Breast epithelium (tissue), 4 donors: ENCODE data around the gene B4GALNT3. TPM values are rescaled to one million over a fixed set of nuclear protein-coding genes. Genes with fewer than 3 reads are reported as not detected.

ENCODE experiments used
- DNase-seq, 2 donors: peaks; one replicate each; pipeline ENCODE4 v3.0.0-alpha.2; 2019; ENCODE audit warnings: low spot score in 2 of 2
- H3K27ac ChIP-seq, 2 donors: fragments of 200-600 bp; sonication (generic) in 1 of 2; one replicate each; pipeline ENCODE4 v1.5.1; 2016 to 2019; ENCODE audit warnings: mild to moderate bottlenecking in 1 of 2
- H3K27me3 ChIP-seq, 2 donors: fragments of 200-600 bp; sonication (generic) in 1 of 2; one replicate each; pipeline versions ENCODE4 v1.5.1 to v1.6.0; 2017 to 2019; ENCODE audit warnings: control low read depth in 1 of 2, mild to moderate bottlenecking in 1 of 2
- H3K36me3 ChIP-seq: fragments of 200-600 bp; one replicate; pipeline ENCODE4 v1.5.1; 2019
- H3K4me1 ChIP-seq, 2 donors: fragments of 200-600 bp; sonication (generic); one replicate each; pipeline ENCODE4 v1.5.1; 2016 to 2019; ENCODE audit warnings: control low read depth in 1 of 2
- H3K4me3 ChIP-seq, 3 donors: fragments of 200-600 bp; sonication (generic); 1 replicate in 2 of 3; 2 replicates in 1 of 3; pipeline ENCODE4 v1.5.1; 2016 to 2019; ENCODE audit warnings: mild to moderate bottlenecking in 3 of 3, moderate library complexity in 2 of 3
- H3K9me3 ChIP-seq, 2 donors: fragments of 200-600 bp; sonication (generic) in 1 of 2; one replicate each; pipeline ENCODE4 v1.5.1; 2016 to 2019; ENCODE audit warnings: control low read depth in 1 of 2
- POLR2A ChIP-seq: fragments of 450-650 bp; IDR thresholded peaks from one replicate; pipeline ENCODE4 v1.6.1; 2016; ENCODE audit warnings: antibody characterized with exemption, mild to moderate bottlenecking, moderate library complexity
- POLR2AphosphoS5 ChIP-seq, 3 donors: sonication (generic); formaldehyde crosslinking; IDR thresholded peaks; one replicate each; pipeline ENCODE4 v1.6.1; 2017; ENCODE audit warnings: antibody characterized with exemption in 3 of 3
- intact Hi-C: fragments of 100-400 bp; cut with DNase I; formaldehyde crosslinking; loops from one replicate; pipeline ENCODE4 v1.15.1; 2023; ENCODE audit warnings: low total_unique reads
- total RNA-seq, 3 donors: library from RNA; depleted of rRNA; stranded (reverse); fragments of >200 nt; gene quantifications; one replicate each; pipeline ENCODE4 v1.1.0, GENCODE V29; 2016
- TF ChIP-seq, protein P1 (sequence below), 3 donors: fragments of 450-650 bp; IDR thresholded peaks; one replicate each; pipeline ENCODE4 v1.5.1; 2016 to 2017; ENCODE audit warnings: antibody characterized with exemption in 3 of 3, mild to moderate bottlenecking in 3 of 3, moderate library complexity in 3 of 3

B4GALNT3 gene
- total RNA-seq, 3 donors from 2014 or later, result 0.16 to 5.9 (median 4.6) TPM

DNA sequence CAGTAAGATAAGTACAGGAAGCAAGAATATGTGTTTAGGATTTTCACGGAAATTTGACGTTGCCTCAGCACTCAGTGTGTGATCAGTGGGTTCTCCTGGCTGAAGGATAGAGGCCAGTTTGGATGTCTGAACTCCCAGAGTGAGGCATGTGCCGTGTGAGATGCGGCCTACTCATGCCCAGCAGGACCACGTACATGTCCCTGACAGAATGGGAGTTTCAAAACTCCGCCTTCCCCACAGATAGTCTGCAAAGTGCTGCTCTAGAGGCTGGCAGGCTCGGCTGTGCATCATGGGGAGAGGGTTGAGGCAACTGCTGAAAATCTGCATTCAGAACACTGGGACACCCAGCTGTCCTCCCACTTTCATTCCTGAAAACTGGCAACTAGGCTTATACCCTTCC is 145.2 kb downstream of the B4GALNT3 start:
- H3K27me3 ChIP-seq, result no peaks in the 10 kb centered on the region
- DNase-seq, result no peak
- intact Hi-C loops, result no loop called here
- TF ChIP-seq, protein P1, sequence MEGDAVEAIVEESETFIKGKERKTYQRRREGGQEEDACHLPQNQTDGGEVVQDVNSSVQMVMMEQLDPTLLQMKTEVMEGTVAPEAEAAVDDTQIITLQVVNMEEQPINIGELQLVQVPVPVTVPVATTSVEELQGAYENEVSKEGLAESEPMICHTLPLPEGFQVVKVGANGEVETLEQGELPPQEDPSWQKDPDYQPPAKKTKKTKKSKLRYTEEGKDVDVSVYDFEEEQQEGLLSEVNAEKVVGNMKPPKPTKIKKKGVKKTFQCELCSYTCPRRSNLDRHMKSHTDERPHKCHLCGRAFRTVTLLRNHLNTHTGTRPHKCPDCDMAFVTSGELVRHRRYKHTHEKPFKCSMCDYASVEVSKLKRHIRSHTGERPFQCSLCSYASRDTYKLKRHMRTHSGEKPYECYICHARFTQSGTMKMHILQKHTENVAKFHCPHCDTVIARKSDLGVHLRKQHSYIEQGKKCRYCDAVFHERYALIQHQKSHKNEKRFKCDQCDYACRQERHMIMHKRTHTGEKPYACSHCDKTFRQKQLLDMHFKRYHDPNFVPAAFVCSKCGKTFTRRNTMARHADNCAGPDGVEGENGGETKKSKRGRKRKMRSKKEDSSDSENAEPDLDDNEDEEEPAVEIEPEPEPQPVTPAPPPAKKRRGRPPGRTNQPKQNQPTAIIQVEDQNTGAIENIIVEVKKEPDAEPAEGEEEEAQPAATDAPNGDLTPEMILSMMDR (IDR thresholded peaks at IDR 0.05), result no peak
- TF ChIP-seq POLR2AphosphoS5 (IDR thresholded peaks at IDR 0.05) (no peak), POLR2A (no peak)
- H3K4me3 ChIP-seq, result no peak overlapping the region
- H3K36me3 ChIP-seq, result no peaks in the 10 kb centered on the region
- H3K9me3 ChIP-seq, result no peaks in the 10 kb centered on the region
- no peaks in the 10 kb centered on the region for H3K4me1 ChIP-seq
- H3K27ac ChIP-seq, result no peak overlapping the region

DNA sequence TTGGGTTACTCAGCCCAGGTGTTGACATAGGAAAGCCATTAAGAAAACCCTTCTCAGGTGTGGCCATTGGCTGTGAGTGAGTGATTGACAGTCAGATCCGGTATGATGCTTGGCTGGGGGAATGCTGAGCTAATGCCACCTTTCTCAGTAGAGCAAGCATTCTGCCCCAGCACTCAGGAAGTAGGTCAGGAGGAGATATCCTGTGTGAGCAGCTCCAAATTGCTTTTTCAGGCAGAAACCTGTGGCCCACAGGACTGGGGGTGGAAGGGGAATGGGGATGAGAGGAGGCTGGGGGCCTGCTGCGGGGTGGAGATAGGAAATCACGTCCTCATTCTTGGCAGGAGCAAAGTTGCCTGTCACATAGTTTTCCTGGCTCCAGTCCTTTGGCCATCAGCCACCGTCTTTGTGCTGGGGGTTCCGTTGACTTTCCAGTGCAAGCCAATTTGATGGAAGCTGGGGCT is 147.8 kb downstream of the B4GALNT3 start:
- DNase-seq, result no peak
- TF ChIP-seq, protein P1 (IDR thresholded peaks at IDR 0.05), result no peak
- TF ChIP-seq POLR2AphosphoS5 (IDR thresholded peaks at IDR 0.05) (peak in 1 of 3 donors; percentile 56), POLR2A (no peak)
- Histone ChIP-seq H3K4me1 (no peaks in the 10 kb centered on the region), H3K27me3 (no peaks in the 10 kb centered on the region), H3K4me3 (no peak overlapping the region), H3K9me3 (no peaks in the 10 kb centered on the region), H3K36me3 (no peaks in the 10 kb centered on the region), H3K27ac (peak overlapping the region in 1 of 2 donors; percentile 45)
- intact Hi-C loops, result no loop called here

DNA sequence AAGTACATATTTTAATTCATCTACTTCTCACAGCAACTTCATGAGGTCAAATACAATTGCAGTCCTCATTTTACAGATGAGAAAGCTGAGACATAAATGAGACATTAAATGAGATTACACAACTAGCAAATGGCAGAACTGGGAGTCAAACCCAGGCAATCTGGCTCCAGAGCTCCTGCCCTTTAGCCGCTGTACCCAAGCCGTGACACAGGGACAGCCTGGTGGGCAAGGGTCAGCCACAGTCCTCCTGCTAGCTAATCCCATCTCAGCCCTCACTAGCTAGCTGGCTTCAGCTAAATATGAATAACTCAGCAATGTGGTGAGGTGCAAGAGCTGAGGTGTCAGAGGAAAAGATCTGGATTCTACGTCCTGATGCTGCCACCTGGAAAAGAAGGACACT is 148.7 kb downstream of the B4GALNT3 start:
- no peak for DNase-seq
- H3K9me3 ChIP-seq, result no peaks in the 10 kb centered on the region
- intact Hi-C loops, result no loop called here
- no peaks in the 10 kb centered on the region for H3K4me1 ChIP-seq
- no peak overlapping the region for H3K4me3 ChIP-seq
- TF ChIP-seq POLR2AphosphoS5 (IDR thresholded peaks at IDR 0.05) (no peak), POLR2A (no peak)
- TF ChIP-seq, protein P1 (IDR thresholded peaks at IDR 0.05), result no peak
- H3K36me3 ChIP-seq, result no peaks in the 10 kb centered on the region
- H3K27ac ChIP-seq, result peak overlapping the region in 1 of 2 donors; percentile 45
- H3K27me3 ChIP-seq, result no peaks in the 10 kb centered on the region

DNA sequence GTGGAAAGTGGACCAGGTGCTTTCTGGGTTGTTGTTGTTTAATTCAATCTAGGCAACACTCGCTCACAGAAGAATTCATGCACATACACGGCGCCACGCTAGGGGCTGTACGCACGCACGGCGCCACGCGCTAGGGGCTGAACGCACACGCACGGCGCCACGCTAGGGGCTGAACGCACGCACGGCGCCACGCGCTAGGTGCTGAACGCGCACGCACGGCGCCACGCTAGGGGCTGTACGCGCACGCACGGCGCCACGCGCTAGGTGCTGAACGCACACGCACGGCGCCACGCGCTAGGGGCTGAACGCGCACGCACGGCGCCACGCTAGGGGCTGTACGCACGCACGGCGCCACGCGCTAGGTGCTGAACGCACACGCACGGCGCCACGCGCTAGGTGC is 149.2 kb downstream of the B4GALNT3 start:
- no peaks in the 10 kb centered on the region for H3K36me3 ChIP-seq
- H3K27ac ChIP-seq, result peak overlapping the region in 1 of 2 donors; percentile 45
- intact Hi-C loops, result no loop called here
- no peak overlapping the region for H3K4me3 ChIP-seq
- DNase-seq, result no peak
- no peaks in the 10 kb centered on the region for H3K4me1 ChIP-seq
- TF ChIP-seq POLR2A, result no peak
- no peak for TF ChIP-seq POLR2AphosphoS5 (IDR thresholded peaks at IDR 0.05)
- TF ChIP-seq, protein P1 (IDR thresholded peaks at IDR 0.05), result no peak
- H3K27me3 ChIP-seq, result no peaks in the 10 kb centered on the region
- no peaks in the 10 kb centered on the region for H3K9me3 ChIP-seq

DNA sequence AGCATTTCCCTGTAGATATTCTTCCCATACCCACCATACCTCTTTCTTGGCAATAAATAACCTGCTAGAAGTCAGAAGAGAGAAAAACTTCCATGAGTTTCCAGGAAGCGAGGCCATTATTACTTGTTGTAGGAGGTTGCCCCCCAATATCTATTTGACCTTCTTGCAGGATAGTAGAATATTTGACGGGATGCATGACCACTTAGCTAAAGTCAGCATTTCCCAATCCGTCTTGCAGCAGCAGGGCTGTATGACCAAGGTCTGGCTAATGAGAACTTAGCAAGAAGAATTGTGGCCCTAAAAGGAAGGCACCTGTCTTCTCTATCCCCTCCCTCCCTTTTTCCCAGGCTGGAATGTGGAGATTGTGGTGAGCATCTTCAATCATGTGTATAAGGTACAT is 152.0 kb downstream of the B4GALNT3 start:
- H3K27me3 ChIP-seq, result no peaks in the 10 kb centered on the region
- no peak for DNase-seq
- no peak overlapping the region for H3K4me3 ChIP-seq
- intact Hi-C loops, result no loop called here
- no peaks in the 10 kb centered on the region for H3K36me3 ChIP-seq
- no peaks in the 10 kb centered on the region for H3K4me1 ChIP-seq
- TF ChIP-seq, protein P1 (IDR thresholded peaks at IDR 0.05), result no peak
- no peak for TF ChIP-seq POLR2AphosphoS5 (IDR thresholded peaks at IDR 0.05)
- TF ChIP-seq POLR2A, result no peak
- no peaks in the 10 kb centered on the region for H3K9me3 ChIP-seq
- H3K27ac ChIP-seq, result peak overlapping the region in 1 of 2 donors; percentile 13
